ENCODE measurements around the gene MAST2. TPM values are rescaled to one million over a fixed set of nuclear protein-coding genes. Genes with fewer than 3 reads are reported as not detected.

The MAST2 gene
- total RNA-seq, 4 donors from 2014 or later = 18.8 to 22.2 (median 20.2) TPM

DNA sequence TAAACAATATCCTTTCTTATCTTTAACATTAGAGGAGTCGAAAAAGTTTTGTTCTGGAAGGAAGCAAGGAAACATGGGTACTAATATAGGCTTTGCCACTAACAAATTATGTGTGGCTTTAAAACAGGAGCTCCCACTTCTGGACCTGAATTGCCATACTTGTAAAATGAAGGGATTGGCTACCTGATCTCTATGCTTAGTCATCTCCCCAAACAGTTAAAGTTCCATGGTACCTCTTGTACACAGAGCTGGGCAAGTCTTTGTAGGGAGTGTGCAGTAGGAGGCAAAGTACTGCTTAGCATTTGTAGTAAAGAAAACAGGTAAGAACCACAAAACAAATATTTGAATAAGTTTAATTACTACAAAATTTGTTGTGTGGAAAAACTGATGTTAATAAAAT is 81.3 kb downstream of the MAST2 start:
- no peaks in the 10 kb centered on the region for H3K27me3 ChIP-seq
- TF ChIP-seq POLR2A (IDR thresholded peaks at IDR 0.05) = no peak
- no peak for TF ChIP-seq CTCF (IDR thresholded peaks at IDR 0.05)
- no peaks in the 10 kb centered on the region for H3K36me3 ChIP-seq
- no peak overlapping the region for H3K4me3 ChIP-seq (replicated peaks in 1 of 3)
- H3K9me3 ChIP-seq = no peaks in the 10 kb centered on the region
- 80 to 85% methylated on average over 1 of the region's 1 CpG for WGBS, 2 donors
- no peak overlapping the region for H3K27ac ChIP-seq
- intact Hi-C loops (cut with DNase I) = no loop called here
- DNase-seq = no peak
- H3K4me1 ChIP-seq = no peaks in the 10 kb centered on the region

DNA sequence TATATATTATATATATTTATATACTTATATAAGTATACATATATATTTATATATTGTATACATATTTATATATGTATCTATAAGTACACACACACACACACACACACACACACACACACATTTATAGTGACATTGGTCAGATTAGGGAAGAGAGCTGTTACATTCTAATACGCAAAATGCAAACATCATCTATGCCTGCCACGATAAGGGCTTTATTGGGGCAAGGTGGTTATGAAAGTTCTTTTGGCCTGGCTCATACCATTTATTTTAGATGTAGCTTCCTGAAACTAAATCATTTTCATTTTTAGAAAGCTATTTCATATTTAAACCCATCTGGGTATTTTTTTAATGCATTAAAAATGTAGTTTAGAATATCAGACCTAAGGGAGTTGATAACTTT is 82.8 kb downstream of the MAST2 start:
- Histone ChIP-seq H3K27ac (no peak overlapping the region), H3K4me3 (replicated peaks in 1 of 3) (no peak overlapping the region), H3K4me1 (no peaks in the 10 kb centered on the region), H3K36me3 (no peaks in the 10 kb centered on the region), H3K9me3 (no peaks in the 10 kb centered on the region), H3K27me3 (no peaks in the 10 kb centered on the region)
- 89 to 93% methylated on average over 2 of the region's 2 CpGs for WGBS, 2 donors
- no peak for DNase-seq
- intact Hi-C loops (cut with DNase I) = no loop called here
- no peak for TF ChIP-seq CTCF (IDR thresholded peaks at IDR 0.05)
- TF ChIP-seq POLR2A (IDR thresholded peaks at IDR 0.05) = no peak

DNA sequence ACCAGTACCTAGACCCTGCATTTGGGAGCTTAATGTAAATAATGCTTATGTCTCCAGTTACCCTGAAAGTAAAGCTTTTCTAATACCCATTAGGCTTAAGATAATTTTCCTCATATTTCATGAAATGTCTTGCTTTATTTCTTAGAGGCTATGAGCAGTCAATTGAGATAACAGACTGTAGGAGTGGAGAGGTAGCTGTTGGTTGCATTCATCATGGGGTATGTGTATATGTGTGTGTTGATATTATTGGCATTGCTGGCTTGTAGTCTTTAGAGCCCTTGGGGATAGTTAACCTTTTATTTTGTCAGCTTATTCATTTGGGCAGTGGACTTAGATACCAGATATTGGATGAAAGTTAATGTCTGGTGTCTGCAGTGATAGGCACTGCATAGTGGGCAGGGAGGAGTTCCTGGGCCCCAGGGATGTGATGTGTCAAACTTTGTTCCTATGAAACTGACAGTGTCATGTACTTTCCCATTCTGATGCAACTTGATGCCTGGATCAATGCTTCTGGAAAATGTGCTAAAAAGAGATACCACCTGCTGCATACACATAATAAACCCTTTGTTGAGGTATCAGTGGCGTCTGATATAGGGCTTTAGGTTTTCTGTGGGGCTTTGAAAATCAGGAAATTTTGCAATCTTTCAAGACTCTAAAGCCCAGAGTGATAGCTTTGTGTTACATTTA is 83.9 kb downstream of the MAST2 start:
- Histone ChIP-seq H3K27me3 (no peaks in the 10 kb centered on the region), H3K36me3 (no peaks in the 10 kb centered on the region), H3K27ac (no peak overlapping the region), H3K9me3 (no peaks in the 10 kb centered on the region), H3K4me1 (peaks cover 0 to 10% of the 10 kb centered on the region in 2 donors), H3K4me3 (replicated peaks in 1 of 3) (no peak overlapping the region)
- TF ChIP-seq POLR2A (IDR thresholded peaks at IDR 0.05) (no peak), CTCF (IDR thresholded peaks at IDR 0.05) (no peak)
- intact Hi-C loops (cut with DNase I) = no loop called here
- DNase-seq = no peak
- 90 to 97% methylated on average over 1 of the region's 1 CpG for WGBS, 2 donors

- Histone ChIP-seq H3K27ac (no peak overlapping the region), H3K27me3 (no peaks in the 10 kb centered on the region), H3K9me3 (no peaks in the 10 kb centered on the region), H3K36me3 (no peaks in the 10 kb centered on the region), H3K4me1 (peaks cover 6 to 17% of the 10 kb centered on the region in 2 donors), H3K4me3 (replicated peaks in 1 of 3) (no peak overlapping the region)
- TF ChIP-seq CTCF (IDR thresholded peaks at IDR 0.05) (no peak), POLR2A (IDR thresholded peaks at IDR 0.05) (no peak)
- DNase-seq = no peak
- 98 to 99% methylated on average over 2 of the region's 2 CpGs for WGBS, 2 donors
- intact Hi-C loops (cut with DNase I) = no loop called here
These were observed 86.7 kb downstream of the MAST2 start for GRCh38 chr1:45890078-45890477.

DNA sequence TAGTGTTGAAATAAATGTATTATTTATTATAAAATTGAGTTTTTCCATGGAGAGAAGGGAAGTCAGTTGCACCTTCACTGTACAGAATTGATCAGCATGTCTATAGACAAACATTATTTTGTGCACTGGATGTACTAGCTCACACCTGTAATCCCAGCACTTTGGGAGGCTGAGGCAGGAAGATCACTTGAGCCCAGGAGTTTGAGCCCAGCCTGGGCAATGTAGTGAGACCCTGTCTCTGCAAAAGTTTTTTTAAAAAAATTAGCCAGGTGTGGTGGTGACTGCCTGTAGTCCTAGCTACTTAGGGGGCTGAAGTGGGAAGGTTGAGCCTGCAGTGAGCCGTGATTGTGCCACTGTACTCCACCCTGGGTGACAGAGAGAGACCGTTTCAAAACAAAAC is 87.7 kb downstream of the MAST2 start:
- no peaks in the 10 kb centered on the region for H3K27me3 ChIP-seq
- intact Hi-C loops (cut with DNase I) = no loop called here

More for the DNA sequence above, 87.7 kb downstream of the MAST2 start:
- no peaks in the 10 kb centered on the region for H3K36me3 ChIP-seq
- no peak for DNase-seq
- WGBS, 2 donors = 89 to 90% methylated on average over 2 of the region's 2 CpGs
- peaks cover 6 to 17% of the 10 kb centered on the region in 2 donors for H3K4me1 ChIP-seq
- TF ChIP-seq POLR2A (IDR thresholded peaks at IDR 0.05) (no peak), CTCF (IDR thresholded peaks at IDR 0.05) (no peak)
- H3K9me3 ChIP-seq = no peaks in the 10 kb centered on the region
- no peak overlapping the region for H3K4me3 ChIP-seq (replicated peaks in 1 of 3)
- H3K27ac ChIP-seq = no peak overlapping the region
